ENCODE data around the gene ARHGEF10L.

Gene ARHGEF10L

DNA sequence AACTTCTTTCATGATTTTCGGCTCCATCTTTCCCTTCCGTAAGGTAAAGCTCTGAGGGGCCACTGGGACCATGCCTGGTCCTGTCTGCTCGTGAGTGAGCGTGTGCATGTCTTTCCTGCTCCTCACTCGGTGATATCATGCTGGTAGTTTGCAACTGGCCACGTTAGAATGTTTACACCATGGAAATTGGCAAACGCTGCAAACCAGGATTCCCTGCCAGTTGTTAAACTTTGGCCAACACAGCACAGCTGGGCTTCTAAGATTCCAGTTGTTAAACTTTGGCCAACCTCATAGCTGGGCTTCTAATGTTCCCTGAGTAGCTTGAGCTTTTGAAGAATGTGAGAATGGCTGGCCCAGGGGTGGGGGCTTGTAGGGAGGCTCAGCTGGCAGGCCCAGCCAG is 147.6 kb downstream of the ARHGEF10L start:
- no peak for DNase-seq

DNA sequence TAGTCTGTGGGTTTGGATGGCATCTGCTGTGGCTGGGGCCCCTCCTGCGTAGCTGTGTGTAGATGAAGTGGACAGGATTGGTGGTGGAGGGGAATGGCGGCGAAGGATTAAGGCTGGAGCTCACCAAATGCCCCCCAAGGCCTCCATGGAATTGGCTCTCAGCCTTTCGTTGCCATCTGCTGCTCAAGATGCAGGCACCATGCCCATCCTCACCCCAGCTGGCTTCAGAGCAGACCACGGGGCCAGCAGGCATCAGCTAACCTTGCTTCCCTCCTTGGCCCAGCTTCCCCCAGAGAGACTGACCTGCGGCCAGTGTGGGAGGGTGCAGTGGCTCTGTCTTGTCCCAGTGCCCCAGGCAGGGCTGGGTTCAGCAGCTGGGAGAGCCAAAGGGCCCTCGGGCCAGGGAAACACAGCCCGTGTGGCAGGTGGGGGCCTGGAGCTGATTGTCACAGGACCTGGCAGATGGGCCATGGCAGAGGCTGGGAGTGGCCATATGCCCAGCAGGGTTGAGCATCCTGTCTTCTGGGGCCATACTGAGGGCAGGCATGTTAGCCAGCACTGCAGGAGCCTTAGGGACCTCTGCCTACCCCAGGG is 148.8 kb downstream of the ARHGEF10L start:
- DNase-seq = no peak

DNA sequence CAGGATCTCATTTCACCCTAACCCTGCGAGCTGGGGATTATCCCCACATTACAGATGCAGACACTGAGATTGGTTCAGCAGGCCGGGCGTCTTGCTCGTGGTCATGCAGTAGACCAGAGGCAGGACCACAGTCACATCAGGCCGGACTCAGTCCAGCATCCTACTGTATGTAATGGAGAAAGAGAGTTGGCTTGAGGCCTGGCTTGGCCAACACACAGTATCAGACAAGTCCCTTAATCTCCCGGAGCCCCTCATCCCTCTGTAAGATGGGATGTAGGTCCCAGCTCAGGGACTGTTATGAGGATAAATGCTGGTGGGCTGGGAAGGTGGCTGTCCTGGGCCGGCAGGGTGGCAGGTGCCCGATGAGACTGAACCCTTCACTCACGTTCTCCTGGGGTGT is 149.5 kb downstream of the ARHGEF10L start:
- DNase-seq = no peak

DNA sequence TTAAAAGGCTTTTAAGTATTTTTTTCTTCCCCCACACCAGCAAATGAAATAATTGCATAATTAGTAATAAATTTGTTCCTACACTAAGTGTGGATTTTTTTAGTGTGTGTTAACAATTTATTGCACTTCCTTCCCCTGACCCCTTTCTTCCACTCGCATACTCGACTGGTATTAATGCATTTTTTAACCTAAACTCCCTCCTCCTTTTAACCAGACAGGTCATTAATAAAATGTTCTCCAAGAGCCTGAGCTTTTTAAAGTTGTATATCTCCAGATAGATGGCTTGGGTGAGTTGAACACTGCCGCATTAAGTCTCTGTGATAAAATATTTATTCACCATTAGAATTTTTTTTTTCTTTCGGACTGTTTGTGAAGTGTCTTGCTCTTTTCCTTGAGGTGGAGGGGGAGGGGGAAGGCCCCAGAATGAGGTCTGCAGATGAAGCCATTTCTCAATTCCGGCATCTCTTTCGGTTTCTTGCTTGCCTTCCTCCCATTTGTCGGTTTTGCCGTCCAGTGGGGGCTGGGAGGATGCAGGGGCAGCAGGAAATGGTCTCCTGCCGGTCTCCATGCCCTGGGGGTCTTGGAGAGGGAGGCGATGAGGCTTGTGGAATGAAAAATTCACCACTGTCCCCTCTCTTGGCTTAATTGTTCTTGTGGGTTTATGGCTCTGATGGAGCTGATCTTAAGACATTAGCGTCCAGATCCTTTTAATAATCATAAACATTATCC is 151.6 kb downstream of the ARHGEF10L start:
- DNase-seq = no peak

DNA sequence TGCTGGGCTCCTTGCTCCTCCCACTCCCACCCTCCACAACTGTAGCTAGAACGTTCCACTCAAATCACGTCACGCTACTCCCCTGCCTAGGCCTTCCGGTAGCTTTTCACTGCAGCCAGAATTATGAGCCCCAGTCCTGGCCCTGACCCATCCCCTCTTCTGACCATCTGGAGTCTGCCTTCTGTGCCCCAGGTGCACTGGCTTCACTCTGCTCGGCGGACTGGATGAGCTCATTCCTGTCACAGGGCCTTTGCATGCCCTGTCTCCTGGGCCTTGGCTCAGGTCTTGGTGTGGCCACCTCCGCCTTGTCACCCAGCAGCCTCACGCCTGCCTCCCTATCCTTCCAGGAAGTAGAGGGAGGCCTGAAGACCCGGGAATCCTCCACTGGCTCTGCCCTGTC is 153.1 kb downstream of the ARHGEF10L start:
- DNase-seq = no peak

DNA sequence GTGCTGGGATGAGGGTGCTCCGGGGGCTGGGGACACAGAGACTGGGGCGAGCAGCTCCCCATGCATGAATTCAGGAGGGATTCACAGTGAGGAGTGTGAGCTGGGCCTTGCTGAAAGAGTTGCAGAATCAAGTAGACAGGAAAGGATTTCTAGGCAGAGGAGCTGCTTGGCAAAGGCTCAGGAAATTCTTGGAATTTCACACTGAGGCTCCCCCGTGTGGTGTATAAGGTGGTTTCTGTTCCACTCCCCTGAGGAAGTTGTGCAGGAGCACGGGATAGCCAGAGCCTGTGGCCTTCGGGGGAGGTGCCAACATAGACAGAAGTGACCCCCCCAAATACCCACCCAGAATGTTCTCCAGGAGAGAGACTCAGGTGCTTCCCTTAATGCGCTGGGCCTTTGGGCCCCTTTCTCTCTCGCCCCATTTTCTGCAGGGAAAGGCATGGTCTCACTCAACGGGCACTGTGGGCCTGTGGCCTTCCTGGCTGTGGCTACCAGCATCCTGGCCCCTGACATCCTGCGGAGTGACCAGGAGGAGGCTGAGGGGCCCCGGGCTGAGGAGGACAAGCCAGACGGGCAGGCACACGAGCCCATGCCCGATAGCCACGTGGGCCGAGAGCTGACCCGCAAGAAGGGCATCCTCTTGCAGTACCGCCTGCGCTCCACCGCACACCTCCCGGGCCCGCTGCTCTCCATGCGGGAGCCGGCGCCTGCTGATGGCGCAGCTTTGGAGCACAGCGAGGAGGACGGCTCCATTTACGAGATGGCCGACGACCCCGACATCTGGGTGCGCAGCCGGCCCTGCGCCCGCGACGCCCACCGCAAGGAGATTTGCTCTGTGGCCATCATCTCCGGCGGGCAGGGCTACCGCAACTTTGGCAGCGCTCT is 157.2 kb downstream of the ARHGEF10L start:
- DNase-seq = no peak

DNA sequence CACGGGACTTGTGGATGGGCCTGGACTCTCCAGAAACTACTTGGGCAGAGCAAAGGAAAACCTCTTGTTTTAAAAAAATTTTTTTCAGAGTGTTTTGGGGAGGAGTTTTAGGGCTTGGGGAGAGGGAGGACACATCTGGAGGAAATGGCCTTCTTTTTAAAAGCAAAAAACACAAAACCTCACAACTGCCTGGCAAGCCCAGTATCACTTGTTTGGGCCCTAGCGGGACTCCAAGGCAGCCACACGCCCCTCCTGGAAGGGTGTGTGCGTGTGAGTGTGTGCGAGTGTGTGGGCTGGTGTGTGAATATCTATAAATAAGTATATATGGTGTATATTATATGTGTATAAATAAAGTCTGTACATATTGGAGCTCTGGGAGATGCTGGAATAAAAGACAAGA is 158.0 kb downstream of the ARHGEF10L start:
- DNase-seq = no peak

DNA sequence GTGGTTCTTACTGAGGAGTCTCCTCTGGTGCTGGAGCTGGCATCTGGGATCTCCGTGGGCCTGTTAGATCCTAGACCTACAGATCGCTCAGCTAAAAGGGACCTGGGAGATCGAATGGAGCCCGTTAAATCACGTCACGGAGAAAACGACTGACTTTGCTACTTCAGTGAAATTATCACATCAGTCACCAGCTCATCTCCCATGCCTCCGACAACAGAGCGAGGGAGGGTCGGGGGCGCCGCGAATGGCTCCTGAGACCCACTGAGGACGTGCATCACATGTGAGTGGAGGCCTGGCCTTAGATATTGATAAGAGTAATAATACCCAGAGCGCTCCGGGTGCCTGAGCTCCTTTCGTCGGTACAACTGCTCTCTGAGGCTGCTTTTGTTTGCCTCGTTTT is 160.1 kb downstream of the ARHGEF10L start:
- DNase-seq = no peak

DNA sequence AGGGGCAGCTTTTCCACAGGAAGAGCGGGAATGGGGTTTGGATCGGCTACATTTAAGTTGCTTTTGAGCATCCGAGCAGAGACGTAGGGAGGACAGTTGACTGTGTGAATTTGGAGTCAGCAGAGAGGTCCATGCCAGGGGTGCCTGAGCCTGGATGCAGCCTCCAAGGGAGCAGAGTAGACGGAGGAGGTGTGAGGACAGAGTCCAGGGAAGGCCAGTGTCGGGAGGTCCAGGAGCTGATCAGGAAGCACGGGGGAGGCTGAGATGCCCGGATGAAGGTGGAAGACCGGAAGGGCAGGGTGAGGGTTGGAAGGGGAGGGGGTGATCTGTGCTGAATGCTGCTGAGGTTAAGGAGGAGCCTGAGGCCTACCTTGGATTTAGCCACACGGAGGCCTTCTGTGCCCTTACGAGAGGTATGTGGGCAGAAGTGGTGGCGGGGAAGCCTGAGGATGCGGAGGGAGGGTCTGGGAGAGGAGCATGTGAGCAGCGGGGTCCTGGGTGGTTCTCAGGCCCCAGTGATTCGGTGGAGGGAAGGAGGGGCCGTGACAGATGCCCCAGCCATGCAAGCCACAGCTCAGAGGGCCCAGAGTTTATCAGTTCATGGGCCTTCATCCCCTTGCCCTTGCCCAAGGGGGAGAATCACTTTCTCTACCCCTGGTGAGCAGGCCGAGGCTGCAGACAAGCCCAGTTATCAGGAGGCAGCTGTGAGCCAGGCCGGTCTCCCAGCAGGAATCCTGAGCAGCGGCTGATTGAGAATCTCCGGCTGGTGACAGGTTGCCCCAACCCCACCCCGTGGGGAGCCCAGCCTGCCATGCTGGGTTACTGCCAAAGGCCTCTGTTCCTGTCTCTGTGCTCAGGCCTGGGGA is 161.7 kb downstream of the ARHGEF10L start:
- no peak for DNase-seq

DNA sequence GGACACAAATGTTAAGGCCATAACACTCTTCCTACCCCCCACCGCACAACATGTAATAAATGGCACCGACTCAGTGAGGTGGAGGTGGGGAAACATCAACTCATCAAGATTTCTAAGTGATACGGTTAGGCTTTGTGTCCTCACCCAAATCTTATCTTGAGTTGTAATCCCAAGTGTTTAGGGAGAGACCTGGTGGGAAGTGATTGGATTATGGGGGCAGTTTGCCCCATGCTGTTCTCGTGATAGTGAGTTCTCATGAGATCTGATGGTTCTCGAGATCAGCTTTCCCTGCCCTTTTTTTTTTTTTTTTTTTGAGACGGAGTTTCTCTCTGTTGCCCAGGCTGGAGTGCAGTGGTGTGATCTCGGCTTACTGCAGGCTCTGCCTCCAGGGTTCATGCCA is 164.7 kb downstream of the ARHGEF10L start:
- no peak for DNase-seq

DNA sequence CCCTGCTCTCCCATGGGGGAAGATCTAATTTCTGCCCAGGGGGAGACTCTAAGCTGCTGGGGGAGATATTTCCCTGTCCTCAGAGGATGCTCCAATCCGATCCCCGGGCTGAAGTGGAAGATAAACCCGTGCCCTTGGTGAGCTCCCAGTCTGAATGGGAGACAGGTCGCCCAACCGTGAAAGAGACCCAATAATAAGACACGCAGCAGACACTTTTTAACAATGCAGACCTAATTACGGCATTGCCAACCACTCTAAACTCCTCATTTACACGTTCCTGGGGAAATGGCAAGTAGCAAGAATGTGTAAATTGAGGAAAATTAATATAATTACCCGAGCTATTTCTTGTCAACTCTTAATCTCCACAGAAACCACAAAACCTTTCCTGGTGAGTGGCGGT is 166.9 kb downstream of the ARHGEF10L start:
- no peak for DNase-seq

DNA sequence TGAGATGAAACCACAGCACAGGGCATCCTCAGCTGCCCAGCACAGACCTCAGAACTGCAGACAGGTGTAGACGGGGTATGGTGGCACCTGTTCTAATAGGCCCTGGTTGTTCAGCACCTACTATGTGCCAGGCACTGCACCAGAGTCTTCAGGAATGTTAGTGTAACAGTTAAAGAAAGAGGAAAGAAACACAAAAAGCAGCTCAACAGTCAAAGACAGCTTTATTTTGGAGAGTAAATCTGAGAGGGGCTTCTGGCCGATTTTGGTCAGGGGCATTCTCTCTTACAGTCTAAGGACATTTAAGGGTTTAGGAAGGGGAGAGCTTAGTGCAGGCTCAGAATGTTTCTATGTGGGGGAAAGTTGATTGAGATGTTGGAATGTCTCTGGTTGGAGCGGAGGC is 170.5 kb downstream of the ARHGEF10L start:
- DNase-seq = no peak

DNA sequence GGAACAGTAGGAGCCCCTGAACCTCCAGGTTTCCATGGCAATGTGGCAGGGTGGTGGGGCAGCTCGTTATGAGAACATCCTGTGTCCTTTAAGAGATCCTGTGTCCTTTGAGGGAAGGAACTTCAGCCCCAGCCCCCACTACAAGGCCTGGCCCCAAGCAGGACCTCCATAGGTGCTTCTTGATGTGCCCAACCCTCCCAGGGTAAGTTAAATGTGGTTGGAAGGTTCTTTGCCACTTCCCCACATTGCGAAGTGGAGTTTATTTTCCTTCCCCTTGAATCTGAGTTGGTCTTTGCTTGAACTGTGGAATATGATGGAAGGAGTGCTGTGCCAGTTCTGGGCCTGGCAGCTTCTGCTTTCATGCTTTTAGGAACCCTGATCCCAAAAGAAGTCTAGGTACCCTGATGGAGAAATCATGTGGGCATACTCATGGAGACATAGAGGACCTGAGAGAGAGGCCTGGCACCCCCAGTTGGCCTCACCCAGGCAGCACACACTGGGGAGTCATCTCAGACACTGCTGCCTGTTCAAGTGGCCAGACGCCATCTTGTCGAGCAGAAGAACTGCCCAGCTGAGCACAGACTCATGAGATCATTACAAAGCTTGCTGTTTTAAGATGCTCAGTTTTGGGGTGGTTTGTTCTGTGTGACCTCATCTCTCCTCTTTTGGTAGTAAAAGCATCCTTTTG is 171.5 kb downstream of the ARHGEF10L start:
- no peak for DNase-seq

DNA sequence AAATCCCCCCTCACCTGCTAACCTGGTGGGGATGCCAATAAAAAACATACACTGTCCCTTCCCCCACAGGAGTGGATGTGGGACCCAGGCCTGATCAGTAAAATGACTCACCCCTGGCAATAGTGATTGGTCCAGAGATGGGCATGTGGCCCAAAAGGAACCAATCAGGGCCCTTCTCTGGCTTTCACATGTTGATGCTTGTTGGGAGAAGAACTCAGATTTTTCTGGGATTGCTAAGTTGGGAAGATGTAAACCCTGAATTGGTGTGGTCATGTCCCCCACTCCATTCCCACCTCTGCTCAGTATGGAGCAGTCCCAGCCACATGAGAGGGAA is 172.0 kb downstream of the ARHGEF10L start:
- no peak for DNase-seq

DNA sequence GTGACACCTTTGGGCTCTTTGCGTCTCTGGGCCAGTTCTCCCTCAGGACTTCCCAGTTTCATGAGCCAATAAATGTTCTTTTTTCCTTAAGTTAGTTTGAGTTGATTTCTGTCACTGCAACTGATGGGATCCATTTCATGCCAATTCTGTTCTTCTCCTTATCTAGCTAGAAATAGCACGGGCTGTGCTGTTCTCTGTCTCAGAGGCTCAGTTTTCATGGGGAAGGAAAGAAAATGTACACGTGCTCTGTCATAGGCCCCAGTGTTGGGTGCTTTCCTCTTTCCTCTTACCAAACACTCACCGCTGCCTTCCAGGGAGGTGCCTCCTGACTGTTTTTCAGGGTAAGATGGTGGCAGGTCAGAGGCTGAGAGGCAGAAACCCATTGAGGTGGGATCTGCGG is 172.4 kb downstream of the ARHGEF10L start:
- no peak for DNase-seq

DNA sequence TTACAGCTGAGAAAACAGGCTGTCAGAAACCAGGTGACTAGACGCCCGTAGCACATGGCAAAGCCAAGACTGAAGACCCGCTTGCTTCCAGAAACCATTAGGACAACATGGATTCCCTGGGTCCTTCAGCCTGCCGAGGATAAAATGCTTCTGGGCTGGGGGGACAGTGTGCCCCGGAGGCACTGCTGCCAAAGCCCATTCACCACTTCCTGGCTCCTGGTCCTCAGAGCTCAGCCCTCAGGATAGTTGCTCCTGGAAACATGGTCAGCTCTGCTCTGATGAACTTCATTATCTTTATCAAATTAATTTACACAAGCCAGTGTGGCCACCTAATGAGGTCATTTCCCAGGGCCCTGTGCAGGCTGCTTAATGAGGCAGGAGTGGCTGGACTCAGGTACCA is 174.5 kb downstream of the ARHGEF10L start:
- DNase-seq = no peak

DNA sequence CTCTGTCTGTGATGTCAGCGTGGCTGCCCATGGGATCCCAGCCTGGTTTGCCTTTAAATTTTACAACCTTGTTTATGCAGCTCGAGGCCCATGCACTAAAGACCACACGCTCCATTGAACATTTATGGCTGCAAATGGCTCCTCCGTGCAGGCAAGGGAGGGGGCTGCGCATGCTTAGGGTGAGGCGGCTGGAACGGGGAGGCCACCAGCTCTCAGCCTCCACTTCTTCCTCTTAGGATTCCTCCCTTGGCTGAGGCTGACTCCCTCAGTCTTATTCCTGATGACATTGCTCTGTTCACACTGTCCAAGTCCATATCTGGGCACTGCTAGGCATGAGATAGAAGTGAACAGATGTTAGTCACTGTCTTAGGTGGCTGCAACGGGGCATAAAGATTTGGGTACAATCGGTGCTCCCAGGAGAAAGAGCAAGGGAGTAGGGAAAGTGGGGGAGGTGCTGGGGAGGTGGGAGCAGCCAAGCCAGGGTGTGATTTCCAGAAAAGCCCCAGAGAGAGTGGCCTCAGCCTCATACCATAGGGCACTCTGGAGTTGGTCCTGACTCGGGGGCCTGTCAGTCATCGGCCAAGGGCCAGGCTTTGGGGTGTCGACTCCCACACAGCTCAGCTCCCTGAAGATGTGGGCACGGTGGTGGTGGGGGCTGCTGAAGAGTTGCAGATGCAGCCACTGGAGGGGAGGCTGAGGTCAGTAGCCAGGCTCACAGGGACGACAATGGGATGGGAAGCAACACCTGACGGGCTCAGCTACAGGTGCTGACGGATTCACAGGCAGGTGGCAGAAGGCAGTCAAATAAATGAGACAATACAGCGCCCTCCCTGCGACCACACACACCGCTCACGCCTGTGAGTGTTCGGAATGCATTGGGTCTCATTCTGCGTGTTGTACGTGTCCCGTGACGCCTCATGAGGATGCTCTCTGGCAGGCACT is 178.4 kb downstream of the ARHGEF10L start:
- no peak for DNase-seq

DNA sequence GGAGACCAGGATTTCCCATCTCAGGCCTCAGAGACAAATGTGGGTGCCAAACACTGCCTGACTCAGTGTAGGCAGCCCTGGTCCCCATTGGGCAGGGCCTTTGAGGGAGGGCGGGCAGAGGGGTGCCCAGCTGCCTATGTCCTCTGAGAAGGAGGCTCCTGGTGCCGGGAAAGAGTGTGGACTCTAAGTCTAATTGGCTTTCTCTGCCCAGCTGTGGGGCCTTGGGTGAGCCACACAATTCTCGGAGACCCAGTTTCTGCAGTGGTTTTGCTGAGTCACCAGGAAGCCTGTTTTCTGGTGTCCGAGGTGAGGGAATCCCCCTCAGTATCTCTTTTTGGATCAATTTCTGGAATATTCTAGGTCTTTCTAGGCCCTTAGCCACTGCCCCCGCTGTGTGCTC is 180.4 kb downstream of the ARHGEF10L start:
- no peak for DNase-seq

DNA sequence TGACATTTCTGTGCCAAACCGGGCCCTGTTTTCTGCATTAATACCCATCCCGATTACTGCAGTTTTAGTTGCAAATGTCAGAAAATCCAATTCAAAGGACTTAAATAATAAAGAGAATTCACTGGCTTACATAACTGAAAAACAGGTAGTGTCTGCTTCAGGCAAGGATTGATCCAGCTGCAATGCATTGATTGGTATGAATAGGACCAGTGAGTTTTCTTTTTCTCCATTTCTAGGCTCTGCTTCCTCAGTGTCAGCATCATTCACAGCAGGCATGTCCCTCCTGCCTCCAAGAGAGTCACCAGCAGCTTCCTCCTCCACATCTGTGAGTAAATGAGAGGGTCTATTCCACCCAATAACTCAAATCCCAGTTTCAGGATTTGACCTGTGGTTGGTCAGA is 181.9 kb downstream of the ARHGEF10L start:
- DNase-seq = no peak

DNA sequence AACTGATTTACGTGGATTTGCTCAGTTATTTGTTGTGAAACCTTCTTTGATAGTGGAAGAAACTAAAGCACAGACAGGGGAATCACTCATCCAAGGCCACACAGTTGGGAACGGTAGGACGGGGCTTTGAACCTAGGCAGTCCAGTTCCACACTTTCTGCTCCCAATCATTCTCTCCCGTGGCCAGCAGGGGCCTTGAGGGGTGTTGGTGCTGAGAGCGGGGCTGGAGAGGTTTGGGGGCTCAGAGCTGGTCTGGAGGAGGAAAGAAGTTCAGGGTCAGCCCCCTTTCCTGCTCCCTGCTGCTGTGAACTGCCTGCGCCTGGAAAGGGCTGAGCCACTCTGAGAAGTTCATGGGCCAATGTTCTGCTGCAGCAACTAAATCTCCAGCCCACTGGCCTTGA is 184.2 kb downstream of the ARHGEF10L start:
- no peak for DNase-seq

DNA sequence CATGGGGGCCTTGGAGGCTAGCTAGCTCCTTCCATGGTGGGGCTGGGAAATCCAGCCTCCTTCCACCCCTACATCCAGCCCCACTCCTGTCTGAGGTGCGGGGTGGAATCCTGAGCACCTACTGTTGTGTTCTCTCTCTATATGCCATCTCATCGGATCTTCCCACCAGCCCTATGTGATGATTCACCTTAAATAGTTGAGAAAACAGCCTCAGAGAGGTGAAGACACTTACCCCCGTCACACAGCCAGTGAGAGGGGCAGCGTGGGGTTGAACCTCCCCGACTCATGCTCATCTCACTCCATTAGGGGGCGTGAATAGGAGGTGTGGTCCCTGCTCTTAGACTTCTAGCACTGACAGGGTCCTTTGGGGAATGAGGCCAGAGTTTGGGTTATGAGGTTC is 184.7 kb downstream of the ARHGEF10L start:
- DNase-seq = no peak

Measured in NCI-H510A (cell line).